ENCODE measurements around the gene ZNF446.
"Not testable (repeated sequence)": the region's sequence is repeated elsewhere in the genome, so short reads cannot be mapped to it uniquely, and the experiment has no call there.

ZNF446 gene

DNA sequence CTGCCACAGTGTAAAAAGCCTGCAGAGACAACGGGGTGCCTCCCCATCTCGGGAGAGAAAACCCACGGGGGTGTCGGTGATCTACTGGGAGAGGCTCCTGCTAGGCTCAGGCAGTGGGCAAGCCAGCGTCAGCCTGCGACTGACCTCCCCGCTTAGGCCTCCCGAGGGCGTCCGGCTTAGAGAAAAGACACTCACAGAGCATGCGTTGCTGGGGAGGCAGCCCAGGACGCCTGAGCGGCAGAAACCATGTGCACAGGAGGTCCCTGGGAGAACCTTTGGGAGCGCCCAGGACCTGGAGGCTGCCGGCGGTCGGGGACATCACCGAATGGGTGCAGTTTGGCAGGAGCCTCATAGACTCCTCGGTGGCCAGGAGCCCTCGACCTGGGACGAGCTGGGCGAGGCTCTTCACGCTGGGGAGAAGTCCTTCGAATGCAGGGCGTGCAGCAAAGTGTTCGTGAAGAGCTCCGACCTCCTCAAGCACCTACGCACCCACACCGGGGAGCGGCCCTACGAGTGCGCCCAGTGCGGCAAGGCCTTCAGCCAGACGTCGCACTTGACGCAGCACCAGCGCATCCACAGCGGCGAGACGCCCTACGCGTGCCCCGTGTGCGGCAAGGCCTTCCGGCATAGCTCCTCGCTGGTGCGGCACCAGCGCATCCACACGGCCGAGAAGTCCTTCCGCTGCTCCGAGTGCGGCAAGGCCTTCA is 5.2 kb upstream of the ZNF446 start:
- DNase-seq: not testable (repeated sequence)

GRCh38 chr19:58471736-58472135 is 4.4 kb upstream of the ZNF446 start:
- DNase-seq: no peak

DNA sequence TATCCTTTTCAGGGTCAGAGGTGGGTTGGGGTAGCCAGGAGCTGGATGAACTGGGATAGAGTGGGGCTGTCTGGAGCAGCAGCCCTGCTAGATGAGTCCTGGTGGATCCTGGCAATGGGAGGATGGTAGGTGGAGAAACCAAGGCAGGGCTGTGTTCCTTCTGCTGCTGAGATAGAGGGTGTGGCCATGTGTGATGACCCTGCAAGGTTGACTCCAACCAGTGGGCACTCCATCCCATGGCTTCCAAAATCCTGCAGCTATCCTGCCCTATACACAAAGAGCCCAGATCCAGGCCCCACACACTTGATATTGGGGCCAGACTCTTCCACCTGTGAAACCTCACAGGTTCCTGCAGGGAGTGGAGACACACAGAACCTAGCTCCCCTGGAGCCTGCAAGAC is 2.4 kb upstream of the ZNF446 start:
- DNase-seq: no peak

- DNase-seq: no peak
These were observed 1.7 kb upstream of the ZNF446 start for GRCh38 chr19:58474291-58474996.

DNA sequence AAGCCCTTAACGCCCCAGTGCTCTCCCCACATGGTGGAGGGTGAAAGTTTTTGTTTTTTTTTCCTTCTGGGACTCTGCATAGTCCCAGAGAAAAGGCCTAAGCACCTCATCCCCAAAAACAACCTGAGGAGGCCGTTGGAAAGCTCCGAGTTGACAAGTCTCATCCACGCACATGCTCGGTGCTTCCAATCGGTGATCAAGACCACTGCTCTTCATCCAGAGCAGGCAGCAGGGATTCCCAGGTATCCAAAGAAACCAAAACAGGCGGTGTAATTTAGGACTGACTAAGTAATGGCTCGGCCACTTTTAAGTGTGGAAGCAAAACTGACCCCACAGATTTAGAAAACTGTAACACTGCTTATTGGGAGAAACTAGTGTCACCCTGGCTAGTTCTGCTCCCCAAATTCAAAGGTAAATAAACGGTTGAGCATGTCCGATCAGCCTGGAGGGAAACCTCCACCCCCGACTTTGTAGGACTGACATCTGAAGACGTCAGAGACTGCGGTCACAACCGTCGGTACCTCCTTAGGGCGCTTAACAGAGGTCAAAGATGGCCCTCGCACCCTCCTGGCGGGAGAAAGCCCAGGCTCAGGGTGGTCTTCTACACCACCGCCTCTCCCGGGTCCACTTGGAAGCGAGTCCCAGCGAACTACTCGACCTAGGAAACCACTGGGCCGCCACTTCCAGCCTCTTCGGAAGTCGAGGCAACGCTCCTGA is 997 bp upstream of the ZNF446 start:
- DNase-seq: no peak

DNA sequence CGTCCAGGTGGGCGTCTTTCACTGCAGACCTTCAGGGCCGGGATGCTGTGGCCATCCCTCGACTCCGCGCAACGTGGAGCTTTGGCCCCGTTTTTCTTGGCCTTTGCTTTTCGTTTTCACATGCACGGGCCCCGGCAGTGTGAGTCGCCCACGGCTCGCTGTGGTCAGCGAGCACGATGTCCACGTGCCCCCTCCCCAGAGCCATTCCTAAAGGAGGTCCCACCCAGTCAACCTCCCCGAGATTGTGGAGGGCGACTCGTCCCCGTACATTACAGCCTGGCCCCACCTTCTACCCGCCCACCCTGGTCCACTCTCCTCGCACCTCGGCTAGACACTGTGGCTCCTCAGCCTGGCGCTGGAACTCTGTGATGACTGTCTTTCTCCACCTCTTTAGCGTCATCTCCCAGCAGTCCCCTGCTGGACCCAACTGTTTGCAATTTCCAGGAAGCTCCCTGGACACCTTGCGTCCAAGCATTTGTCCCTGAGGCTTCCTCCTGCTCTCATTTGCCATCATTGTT is 405 bp downstream of the ZNF446 start:
- peak in 1 of 2 experiments; percentile 5 for DNase-seq

GRCh38 chr19:58477130-58477529 is 978 bp downstream of the ZNF446 start:
- no peak for DNase-seq

DNA sequence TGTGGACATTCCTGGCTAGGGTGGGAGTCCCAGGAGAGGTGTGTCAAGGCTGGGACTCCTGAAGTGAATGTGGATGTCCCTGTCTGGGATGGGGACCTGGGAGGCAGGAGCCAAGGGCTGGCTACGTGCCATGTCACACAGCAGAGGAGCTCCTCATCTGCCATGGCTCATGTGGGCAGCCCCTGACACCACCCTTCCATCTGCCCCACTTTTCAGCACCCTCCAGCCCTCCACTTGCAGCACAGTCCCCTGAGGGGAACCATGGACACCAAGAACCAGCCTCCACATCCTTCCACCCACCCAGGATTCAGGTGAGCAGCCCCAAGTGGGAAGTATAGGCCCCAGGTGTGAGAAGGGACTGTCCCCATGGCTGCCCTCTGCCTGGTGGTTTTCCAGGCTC is 1.7 kb downstream of the ZNF446 start:
- DNase-seq: no peak

GRCh38 chr19:58479303-58479702 is 3.2 kb downstream of the ZNF446 start:
- DNase-seq: no peak

DNA sequence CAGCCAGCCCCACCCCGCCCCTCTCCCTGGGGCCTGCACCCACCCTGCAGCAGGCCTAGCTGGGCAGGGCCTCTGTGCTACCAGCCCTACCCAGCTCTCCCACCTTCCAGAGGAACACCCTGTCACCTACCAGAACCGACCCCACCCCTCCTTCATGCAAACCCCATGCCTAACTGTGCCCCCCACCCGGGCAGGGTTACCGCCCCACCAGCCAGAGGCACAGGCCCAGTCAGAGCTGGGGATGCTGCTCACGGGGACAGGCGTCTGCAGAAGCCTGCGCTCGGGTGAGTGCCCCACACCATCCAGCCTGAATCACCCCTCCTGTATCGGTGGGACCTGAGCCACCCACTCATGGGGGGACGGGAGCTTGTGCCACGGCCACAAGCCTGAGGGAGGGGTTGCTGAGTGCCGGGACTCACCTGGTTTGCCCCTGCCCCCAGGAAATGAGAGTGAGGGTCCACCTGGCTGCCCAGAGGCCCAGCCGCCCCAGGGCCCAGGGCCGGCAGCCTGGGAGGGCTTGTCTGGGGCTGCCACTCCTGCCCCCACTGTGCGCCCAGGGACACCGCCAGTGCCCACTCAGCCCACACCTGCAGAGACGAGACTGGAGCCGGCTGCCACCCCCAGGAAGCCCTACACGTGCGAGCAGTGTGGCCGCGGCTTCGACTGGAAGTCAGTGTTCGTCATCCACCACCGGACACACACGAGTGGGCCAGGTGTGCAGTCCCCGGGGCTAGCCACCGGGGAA is 3.8 kb downstream of the ZNF446 start:
- no peak for DNase-seq

GRCh38 chr19:58480481-58480830 is 4.3 kb downstream of the ZNF446 start:
- DNase-seq: no peak

DNA sequence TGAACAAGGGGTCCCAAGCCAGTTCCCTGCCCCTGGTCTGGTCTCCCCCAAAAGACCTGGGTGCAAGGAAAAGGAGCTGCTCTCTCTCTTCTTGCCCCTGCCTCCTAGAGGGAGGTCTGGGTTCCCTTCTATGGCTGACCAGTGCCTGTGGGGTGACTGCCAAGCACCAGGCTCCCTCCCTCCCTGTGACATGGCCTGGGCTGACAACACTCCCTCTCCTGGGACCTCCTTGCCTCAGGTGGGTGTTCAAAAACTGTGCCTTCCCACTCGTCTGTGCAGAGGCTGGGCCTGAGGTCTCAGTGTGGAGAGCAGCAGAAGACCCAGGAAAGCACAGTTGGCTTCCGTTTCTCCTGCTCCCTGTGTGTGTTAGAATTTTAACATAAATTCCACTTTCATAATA is 4.7 kb downstream of the ZNF446 start:
- DNase-seq: no peak

DNA sequence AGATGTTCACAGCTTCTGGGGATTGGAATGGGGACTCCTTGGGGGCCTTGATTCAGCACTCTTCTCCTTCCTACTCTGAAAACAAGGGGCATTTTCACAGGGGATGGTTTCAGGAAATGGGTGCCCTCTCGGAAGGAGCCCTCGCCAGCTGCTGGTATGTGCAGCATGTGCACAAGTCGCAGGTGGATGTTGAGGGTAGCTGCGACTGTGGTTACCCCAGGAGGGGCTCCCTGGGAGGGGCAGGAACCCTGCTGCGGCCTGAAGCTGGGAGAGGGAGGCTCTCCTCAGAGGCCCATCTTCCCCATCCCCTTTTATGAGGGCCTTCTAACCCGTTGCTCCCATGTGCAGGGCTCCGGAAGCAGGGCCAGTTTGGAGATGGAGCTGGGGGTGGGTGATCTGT is 6.2 kb downstream of the ZNF446 start:
- no peak for DNase-seq

GRCh38 chr19:58483776-58484175 is 7.6 kb downstream of the ZNF446 start:
- no peak for DNase-seq

- not testable (repeated sequence) for DNase-seq
These were observed 8.2 kb downstream of the ZNF446 start for GRCh38 chr19:58484349-58484748.

- no peak for DNase-seq
These were observed 15.2 kb downstream of the ZNF446 start for GRCh38 chr19:58491393-58491792.

- DNase-seq: no peak
These were observed 16.1 kb downstream of the ZNF446 start for GRCh38 chr19:58492265-58492664.

DNA sequence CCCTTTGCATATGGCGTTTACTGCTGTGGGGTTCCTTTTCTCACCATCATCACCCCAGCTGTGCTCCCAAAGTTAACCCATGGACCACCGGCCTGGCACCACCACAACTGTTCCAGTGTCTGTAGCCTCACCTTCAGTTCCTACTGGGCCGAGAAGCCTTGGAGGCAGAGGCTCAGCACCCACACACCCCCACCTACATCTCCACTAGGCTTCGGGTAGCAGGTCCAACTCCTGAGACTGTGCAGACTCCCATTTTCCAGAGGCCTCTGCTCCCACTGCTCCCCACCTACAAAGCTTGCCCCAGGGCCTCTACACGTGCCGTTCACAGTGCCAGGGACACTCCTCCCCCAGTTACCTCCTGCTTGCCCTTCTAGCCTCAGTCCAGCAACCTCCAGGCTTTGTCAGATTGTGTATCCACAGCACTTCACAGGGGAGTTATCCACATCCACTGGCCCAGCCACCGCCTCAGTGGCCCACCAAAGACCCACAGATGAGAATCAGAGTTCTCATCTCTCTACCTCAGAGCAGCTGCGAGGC is 21.6 kb downstream of the ZNF446 start:
- DNase-seq: no peak

DNA sequence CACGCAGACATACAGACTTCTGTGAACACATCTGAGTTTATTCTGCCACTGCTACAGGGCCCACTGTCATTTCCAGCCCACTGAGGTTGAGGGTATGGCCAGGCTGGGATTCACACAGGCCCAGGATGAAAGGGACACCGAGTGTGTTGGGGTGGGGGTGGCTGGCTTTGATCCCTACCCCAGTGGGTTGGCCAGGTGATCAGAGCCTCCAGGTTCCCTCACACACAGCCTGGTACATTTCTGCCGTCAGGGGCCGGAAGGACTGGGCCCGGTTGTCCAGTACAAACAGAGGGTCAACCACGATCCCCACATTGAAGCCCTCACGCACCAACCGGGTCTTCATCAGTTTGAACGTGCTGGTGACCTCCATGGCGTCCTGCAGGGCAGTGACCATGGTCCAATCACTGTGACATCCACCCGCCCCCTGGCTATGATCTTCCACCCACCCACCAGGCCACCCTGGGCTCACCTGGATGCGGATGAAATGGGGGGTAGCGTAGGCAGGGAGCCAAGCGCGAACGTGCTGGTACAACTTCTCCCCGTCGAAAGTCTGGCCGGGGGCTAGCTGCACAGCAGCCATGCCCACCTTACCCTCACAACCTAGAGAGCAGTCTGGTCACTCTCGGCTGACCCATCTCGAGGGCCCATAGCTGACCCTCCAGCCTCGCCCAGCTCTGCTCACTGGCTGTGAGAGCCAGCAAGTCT is 22.3 kb downstream of the ZNF446 start:
- no peak for DNase-seq

DNA sequence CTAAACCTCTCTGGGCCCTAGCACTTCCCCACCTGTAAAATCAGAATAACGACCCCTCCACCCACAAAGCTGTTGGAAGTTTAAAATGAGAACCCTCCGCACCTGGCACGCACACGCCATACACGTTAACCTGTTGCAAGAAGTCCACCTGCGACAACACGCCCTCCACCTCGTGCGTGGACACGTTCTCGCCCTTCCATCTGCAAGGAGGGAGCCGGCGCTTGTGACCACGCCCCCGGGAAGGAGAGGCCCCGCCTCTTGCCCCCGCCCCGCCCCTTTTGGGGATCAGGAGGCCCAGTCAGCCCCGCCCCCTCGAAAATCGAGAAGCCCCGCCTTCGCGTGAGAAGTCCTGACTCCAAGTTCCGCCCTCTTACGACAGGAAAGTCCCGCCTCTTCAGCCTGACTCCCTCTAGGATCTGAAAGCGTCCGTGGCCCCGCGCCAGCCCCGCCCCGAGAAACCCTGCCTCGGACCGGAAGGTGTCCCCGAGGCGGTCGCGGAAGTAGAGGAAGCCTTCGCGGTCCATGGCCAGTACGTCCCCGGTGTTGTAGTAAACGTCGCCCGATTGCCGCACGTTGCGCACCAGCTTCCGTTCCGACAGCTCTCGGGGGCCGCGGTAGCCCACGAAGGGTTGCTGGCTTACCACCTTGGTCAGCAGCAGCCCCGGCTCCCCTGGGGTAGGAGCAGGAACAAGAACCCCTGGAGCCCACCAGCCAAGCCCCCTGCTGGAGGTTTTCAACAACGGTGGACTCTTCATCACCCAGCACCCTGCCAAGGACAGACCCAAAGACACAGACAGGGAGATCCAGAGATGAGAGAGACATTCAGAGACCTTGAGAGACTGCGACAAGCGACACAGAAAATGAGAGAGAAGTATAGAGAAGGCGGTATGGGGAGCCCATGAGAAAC is 23.1 kb downstream of the ZNF446 start:
- peak; percentile 88 to 95 for DNase-seq

- no peak for DNase-seq
These were observed 24.1 kb downstream of the ZNF446 start for GRCh38 chr19:58500242-58500641.

All from SW 1271 (cell line).